Measurements from ENCODE around the gene CPLX1. TPM values are rescaled to one million over a fixed set of nuclear protein-coding genes. Genes with fewer than 3 reads are reported as not detected.

The CPLX1 gene
- 0.05 TPM in 1 of 2 replicates, not detected in the other for total RNA-seq (2014; rRNA removed; shearing (Covaris generic))

DNA sequence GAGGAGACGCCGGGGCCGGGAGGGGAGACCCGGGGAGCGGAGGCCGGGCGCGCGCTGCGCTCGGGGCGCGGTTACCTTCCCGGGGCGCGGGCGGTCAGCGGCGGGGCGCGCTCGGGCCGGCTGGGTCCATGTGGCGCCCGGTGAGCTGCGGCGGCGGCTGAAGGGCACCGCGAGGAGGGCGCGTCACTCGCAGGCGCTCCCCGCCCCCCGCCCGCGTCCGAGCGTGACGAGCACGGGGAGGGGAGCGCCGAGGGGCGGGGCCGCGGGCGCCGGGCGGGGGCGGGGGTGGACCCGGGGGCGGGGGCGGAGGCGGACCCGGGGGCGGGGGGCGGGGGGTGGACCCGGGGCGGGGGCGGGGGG is at the start of gene CPLX1:
CPLX1 (minus strand) TSS at position 159 of the 360 bp plus-strand sequence. CDS start 1,607 bp downstream, outside the sequence.

Other genes starting within 250 kb of the CPLX1 start
- gene TMEM271, start 249.8 kb downstream of the CPLX1 start, total RNA-seq (2014; rRNA removed; shearing (Covaris generic)): 0.08 TPM in 1 of 2 replicates, not detected in the other
- gene PDE6B, start 200.6 kb downstream of the CPLX1 start, total RNA-seq (2014; rRNA removed; shearing (Covaris generic)): 4.5 and 5.1 TPM in 2 replicates
- gene ATP5ME, start 151.9 kb downstream of the CPLX1 start, total RNA-seq (2014; rRNA removed; shearing (Covaris generic)): 511 and 625 TPM in 2 replicates
- gene MYL5, start 151.6 kb downstream of the CPLX1 start, total RNA-seq (2014; rRNA removed; shearing (Covaris generic)): 44.9 and 47.0 TPM in 2 replicates
- 0.45 and 0.60 TPM in 2 replicates for gene SLC49A3, start 137.0 kb downstream of the CPLX1 start, total RNA-seq (2014; rRNA removed; shearing (Covaris generic))
- 48.8 and 49.0 TPM in 2 replicates for gene PCGF3, start 120.3 kb downstream of the CPLX1 start, total RNA-seq (2014; rRNA removed; shearing (Covaris generic))
- gene GAK, start 106.2 kb upstream of the CPLX1 start, total RNA-seq (2014; rRNA removed; shearing (Covaris generic)): 145 and 183 TPM in 2 replicates
- 28.7 and 31.1 TPM in 2 replicates for gene TMEM175, start 106.3 kb upstream of the CPLX1 start, total RNA-seq (2014; rRNA removed; shearing (Covaris generic))
- gene DGKQ, start 147.4 kb upstream of the CPLX1 start, total RNA-seq (2014; rRNA removed; shearing (Covaris generic)): 11.6 and 12.3 TPM in 2 replicates
- 27.8 and 36.4 TPM in 2 replicates for gene IDUA, start 160.9 kb upstream of the CPLX1 start, total RNA-seq (2014; rRNA removed; shearing (Covaris generic))
- gene SLC26A1, start 167.3 kb upstream of the CPLX1 start, total RNA-seq (2014; rRNA removed; shearing (Covaris generic)): 0.05 TPM in 1 of 2 replicates, not detected in the other
- 102 and 128 TPM in 2 replicates for gene FGFRL1, start 185.5 kb upstream of the CPLX1 start, total RNA-seq (2014; rRNA removed; shearing (Covaris generic))